NCI-H2107 treated with DMSO at 0.1 percent for 48 hours (cell line): ENCODE data around the gene FNDC11.
"Not testable (repeated sequence)": the region's sequence is repeated elsewhere in the genome, so short reads cannot be mapped to it uniquely, and the experiment has no call there.

Experiments used
- DNase-seq: peaks from one replicate; lab custom pipeline; 2025; ENCODE audit not compliant: unreplicated experiment; lab: John Stamatoyannopoulos, UW

Gene FNDC11

GRCh38 chr20:63596423-63596822 lies 42.5 kb downstream of the FNDC11 start:
- DNase-seq: no peak

- DNase-seq: no peak
These were observed 43.9 kb downstream of the FNDC11 start for GRCh38 chr20:63597651-63598478.

- DNase-seq: no peak
These were observed 44.8 kb downstream of the FNDC11 start for GRCh38 chr20:63598479-63599395.

GRCh38 chr20:63599396-63600050 lies 45.6 kb downstream of the FNDC11 start:
- no peak for DNase-seq

DNA sequence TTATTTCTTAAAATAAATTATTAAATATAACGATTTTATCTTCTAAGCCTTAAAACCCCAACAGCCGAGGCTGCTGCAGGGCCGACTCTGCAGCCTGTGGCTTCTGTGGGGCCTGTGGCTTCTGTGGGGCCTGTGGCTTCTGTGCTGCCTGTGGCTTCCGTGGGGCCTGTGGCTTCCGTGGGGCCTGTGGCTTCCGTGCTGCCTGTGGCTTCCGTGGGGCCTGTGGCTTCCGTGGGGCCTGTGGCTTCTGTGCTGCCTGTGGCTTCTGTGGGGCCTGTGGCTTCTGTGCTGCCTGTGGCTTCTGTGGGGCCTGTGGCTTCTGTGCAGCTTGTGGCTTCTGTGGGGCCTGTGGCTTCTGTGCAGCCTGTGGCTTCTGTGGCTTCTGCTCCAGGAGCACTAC lies 47.7 kb downstream of the FNDC11 start:
- not testable (repeated sequence) for DNase-seq

GRCh38 chr20:63602321-63602720 lies 48.4 kb downstream of the FNDC11 start:
- DNase-seq: no peak
